Neural cell (in vitro differentiated cells): ENCODE measurements around the gene BABAM2. TPM values are rescaled to one million over a fixed set of nuclear protein-coding genes. Genes with fewer than 3 reads are reported as not detected.

Experiments used
- H2AFZ ChIP-seq: fragments of 200-600, 300-800 bp; sonication (generic), shearing (Covaris generic); 2 replicates; pipeline ENCODE4 v1.6.0; 2014; ENCODE audit warnings: low read depth, mild to moderate bottlenecking, antibody characterized with exemption, low read length, moderate library complexity
- H3F3A ChIP-seq: fragments of 200-600 bp; shearing (Covaris generic); 2 replicates; pipeline ENCODE4 v1.6.1; 2016; ENCODE audit warnings: mild to moderate bottlenecking, moderate library complexity, mixed read lengths, antibody characterized with exemption, low read length; ENCODE audit not compliant: insufficient read depth, poor library complexity, severe bottlenecking
- H3K27ac ChIP-seq: fragments of 200-600, 300-800 bp; sonication (generic), shearing (Covaris generic); 2 replicates; pipeline ENCODE4 v1.5.1; 2014; ENCODE audit warnings: mild to moderate bottlenecking, low read length, moderate library complexity
- H3K27me3 ChIP-seq: fragments of 300-800, 200-600 bp; sonication (generic), shearing (Covaris generic); 2 replicates; pipeline ENCODE4 v1.6.0; 2014; ENCODE audit warnings: mild to moderate bottlenecking, low read depth, low read length, moderate library complexity; ENCODE audit not compliant: insufficient read depth
- H3K36me3 ChIP-seq: fragments of 300-800, 200-600 bp; sonication (generic), shearing (Covaris generic); 2 replicates; pipeline ENCODE4 v1.5.1; 2014; ENCODE audit warnings: mild to moderate bottlenecking, antibody characterized with exemption, low read length, moderate library complexity; ENCODE audit not compliant: insufficient read depth
- H3K4me2 ChIP-seq: fragments of 300-800, 200-600 bp; sonication (generic), shearing (Covaris generic); 2 replicates; pipeline ENCODE4 v1.6.0; 2014; ENCODE audit warnings: mild to moderate bottlenecking, low read length
- H3K4me3 ChIP-seq: fragments of 300-800, 200-600 bp; sonication (generic), shearing (Covaris generic); 2 replicates; pipeline ENCODE4 v1.5.1; 2014; ENCODE audit warnings: mild to moderate bottlenecking, low read length, moderate library complexity
- H3K79me2 ChIP-seq: fragments of 200-600 bp; shearing (Covaris generic); replicated peaks from 2 replicates; pipeline ENCODE4 v1.6.0; 2014; ENCODE audit warnings: mild to moderate bottlenecking, low read length, moderate library complexity; ENCODE audit not compliant: insufficient read depth
- H3K9ac ChIP-seq: fragments of 300-800, 200-600 bp; sonication (generic), shearing (Covaris generic); 2 replicates; pipeline ENCODE4 v1.6.1; 2016; ENCODE audit warnings: mild to moderate bottlenecking, low read length, mixed read lengths
- H3K9me2 ChIP-seq: fragments of 200-600 bp; shearing (Covaris generic); 2 replicates; pipeline ENCODE4 v1.6.1; 2016; ENCODE audit warnings: mild to moderate bottlenecking, low read length, mixed read lengths; ENCODE audit not compliant: insufficient read depth
- H3K9me3 ChIP-seq: fragments of 200-600, 300-800 bp; sonication (generic), shearing (Covaris generic); 2 replicates; pipeline ENCODE4 v1.6.1; 2016; ENCODE audit warnings: mild to moderate bottlenecking, mixed run types, low read length, moderate library complexity, mixed read lengths
- H4K20me1 ChIP-seq: fragments of 200-600 bp; shearing (Covaris generic); 2 replicates; pipeline ENCODE4 v1.6.1; 2016; ENCODE audit warnings: mild to moderate bottlenecking, mixed run types; ENCODE audit not compliant: insufficient read depth
- EP300 ChIP-seq: fragments of 450-650 bp; conservative IDR thresholded peaks from 2 replicates; pipeline ENCODE4 v1.6.1; 2014; ENCODE audit warnings: antibody characterized with exemption, mild to moderate bottlenecking, moderate library complexity; ENCODE audit not compliant: poor library complexity, severe bottlenecking
- EZH2 ChIP-seq: fragments of 200-600, 300-800 bp; shearing (Covaris generic), sonication (generic); IDR thresholded peaks from 2 replicates; pipeline ENCODE4 v1.6.1; 2014; ENCODE audit warnings: antibody characterized with exemption, low read length, borderline replicate concordance, mild to moderate bottlenecking; ENCODE audit not compliant: insufficient read depth, poor library complexity, severe bottlenecking
- MXI1 ChIP-seq: fragments of 450-650 bp; conservative IDR thresholded peaks from 2 replicates; pipeline ENCODE4 v1.6.1; 2014; ENCODE audit warnings: antibody characterized with exemption, mild to moderate bottlenecking; ENCODE audit not compliant: poor library complexity, severe bottlenecking
- POLR2AphosphoS5 ChIP-seq: IDR thresholded peaks from 2 replicates; pipeline ENCODE4 v1.6.1; 2012
- RAD21 ChIP-seq: fragments of 450-650 bp; conservative IDR thresholded peaks from 2 replicates; pipeline ENCODE4 v1.6.1; 2014; ENCODE audit warnings: antibody characterized with exemption, mild to moderate bottlenecking, moderate library complexity
- SMC3 ChIP-seq: fragments of 450-650 bp; conservative IDR thresholded peaks from 2 replicates; pipeline ENCODE4 v1.6.1; 2014; ENCODE audit warnings: antibody characterized with exemption, mild to moderate bottlenecking, moderate library complexity; ENCODE audit not compliant: poor library complexity
- TAF1 ChIP-seq: IDR thresholded peaks from 2 replicates; pipeline ENCODE4 v1.6.1; 2012; ENCODE audit warnings: low read depth
- polyA plus RNA-seq: library from polyadenylated mRNA; depleted of rRNA; stranded (reverse); fragments of >200 nt; gene quantifications from 2 replicates; pipeline ENCODE4 v1.2.3, GENCODE V29; 2014
- TF ChIP-seq, protein P1 (sequence below): IDR thresholded peaks from 2 replicates; pipeline ENCODE4 v1.6.1; 2012; ENCODE audit warnings: borderline replicate concordance
- TF ChIP-seq, protein P2 (sequence below): fragments of 450-650 bp; IDR thresholded peaks from 2 replicates; pipeline ENCODE4 v1.5.1; 2014; ENCODE audit warnings: antibody characterized with exemption, mild to moderate bottlenecking, moderate library complexity; ENCODE audit not compliant: poor library complexity, severe bottlenecking

Gene BABAM2
- polyA plus RNA-seq, 1 donor from 2014 or later, result 15.3 TPM

DNA sequence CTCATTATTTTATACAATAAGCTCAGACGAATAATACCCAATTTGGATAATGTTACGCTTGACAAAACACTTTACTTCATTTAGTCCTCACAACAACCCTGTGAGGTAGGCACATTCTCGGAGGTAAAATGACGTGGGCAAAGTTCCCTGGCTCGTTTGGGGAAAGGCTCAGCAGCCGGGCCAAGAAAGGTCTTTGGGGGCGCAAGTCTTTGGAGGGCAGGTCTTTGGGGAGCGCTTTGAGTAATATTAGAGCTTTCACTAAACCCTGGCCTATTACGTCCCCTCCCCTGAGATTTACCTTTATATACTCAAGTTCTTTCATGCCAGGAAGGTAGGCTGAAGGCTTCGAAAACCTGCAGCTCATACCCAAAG, 769 bp upstream of the BABAM2 start:
- Histone ChIP-seq H3F3A (no peaks in the 10 kb centered on the region), H3K36me3 (no peaks in the 10 kb centered on the region), H4K20me1 (no peaks in the 10 kb centered on the region), H2AFZ (peak overlapping the region; percentile 86), H3K79me2 (peaks cover 12% of the 10 kb centered on the region), H3K9ac (peak overlapping the region; percentile 86), H3K9me2 (no peaks in the 10 kb centered on the region), H3K4me2 (peak overlapping the region; percentile 83), H3K9me3 (no peaks in the 10 kb centered on the region), H3K4me3 (peak overlapping the region; percentile 91), H3K27ac (peak overlapping the region; percentile 98), H3K27me3 (no peaks in the 10 kb centered on the region)
- no peak for TF ChIP-seq EZH2
- TF ChIP-seq MXI1, result no peak
- TF ChIP-seq SMC3, result no peak
- TF ChIP-seq, protein P1, sequence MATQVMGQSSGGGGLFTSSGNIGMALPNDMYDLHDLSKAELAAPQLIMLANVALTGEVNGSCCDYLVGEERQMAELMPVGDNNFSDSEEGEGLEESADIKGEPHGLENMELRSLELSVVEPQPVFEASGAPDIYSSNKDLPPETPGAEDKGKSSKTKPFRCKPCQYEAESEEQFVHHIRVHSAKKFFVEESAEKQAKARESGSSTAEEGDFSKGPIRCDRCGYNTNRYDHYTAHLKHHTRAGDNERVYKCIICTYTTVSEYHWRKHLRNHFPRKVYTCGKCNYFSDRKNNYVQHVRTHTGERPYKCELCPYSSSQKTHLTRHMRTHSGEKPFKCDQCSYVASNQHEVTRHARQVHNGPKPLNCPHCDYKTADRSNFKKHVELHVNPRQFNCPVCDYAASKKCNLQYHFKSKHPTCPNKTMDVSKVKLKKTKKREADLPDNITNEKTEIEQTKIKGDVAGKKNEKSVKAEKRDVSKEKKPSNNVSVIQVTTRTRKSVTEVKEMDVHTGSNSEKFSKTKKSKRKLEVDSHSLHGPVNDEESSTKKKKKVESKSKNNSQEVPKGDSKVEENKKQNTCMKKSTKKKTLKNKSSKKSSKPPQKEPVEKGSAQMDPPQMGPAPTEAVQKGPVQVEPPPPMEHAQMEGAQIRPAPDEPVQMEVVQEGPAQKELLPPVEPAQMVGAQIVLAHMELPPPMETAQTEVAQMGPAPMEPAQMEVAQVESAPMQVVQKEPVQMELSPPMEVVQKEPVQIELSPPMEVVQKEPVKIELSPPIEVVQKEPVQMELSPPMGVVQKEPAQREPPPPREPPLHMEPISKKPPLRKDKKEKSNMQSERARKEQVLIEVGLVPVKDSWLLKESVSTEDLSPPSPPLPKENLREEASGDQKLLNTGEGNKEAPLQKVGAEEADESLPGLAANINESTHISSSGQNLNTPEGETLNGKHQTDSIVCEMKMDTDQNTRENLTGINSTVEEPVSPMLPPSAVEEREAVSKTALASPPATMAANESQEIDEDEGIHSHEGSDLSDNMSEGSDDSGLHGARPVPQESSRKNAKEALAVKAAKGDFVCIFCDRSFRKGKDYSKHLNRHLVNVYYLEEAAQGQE, result no peak
- no peak for TF ChIP-seq TAF1
- TF ChIP-seq, protein P2, sequence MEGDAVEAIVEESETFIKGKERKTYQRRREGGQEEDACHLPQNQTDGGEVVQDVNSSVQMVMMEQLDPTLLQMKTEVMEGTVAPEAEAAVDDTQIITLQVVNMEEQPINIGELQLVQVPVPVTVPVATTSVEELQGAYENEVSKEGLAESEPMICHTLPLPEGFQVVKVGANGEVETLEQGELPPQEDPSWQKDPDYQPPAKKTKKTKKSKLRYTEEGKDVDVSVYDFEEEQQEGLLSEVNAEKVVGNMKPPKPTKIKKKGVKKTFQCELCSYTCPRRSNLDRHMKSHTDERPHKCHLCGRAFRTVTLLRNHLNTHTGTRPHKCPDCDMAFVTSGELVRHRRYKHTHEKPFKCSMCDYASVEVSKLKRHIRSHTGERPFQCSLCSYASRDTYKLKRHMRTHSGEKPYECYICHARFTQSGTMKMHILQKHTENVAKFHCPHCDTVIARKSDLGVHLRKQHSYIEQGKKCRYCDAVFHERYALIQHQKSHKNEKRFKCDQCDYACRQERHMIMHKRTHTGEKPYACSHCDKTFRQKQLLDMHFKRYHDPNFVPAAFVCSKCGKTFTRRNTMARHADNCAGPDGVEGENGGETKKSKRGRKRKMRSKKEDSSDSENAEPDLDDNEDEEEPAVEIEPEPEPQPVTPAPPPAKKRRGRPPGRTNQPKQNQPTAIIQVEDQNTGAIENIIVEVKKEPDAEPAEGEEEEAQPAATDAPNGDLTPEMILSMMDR, result no peak
- TF ChIP-seq RAD21, result no peak
- TF ChIP-seq POLR2AphosphoS5, result no peak

GRCh38 chr2:27890924-27891672, 569 bp downstream of the BABAM2 start:
- Histone ChIP-seq H3K9me3 (no peaks in the 10 kb centered on the region), H4K20me1 (no peaks in the 10 kb centered on the region), H3K36me3 (no peaks in the 10 kb centered on the region), H3K27me3 (no peaks in the 10 kb centered on the region), H3K79me2 (peaks cover 12% of the 10 kb centered on the region), H3K9me2 (no peaks in the 10 kb centered on the region), H3K4me2 (peak overlapping the region; percentile 71), H3F3A (no peaks in the 10 kb centered on the region), H3K4me3 (peak overlapping the region; percentile 91), H3K27ac (peak overlapping the region; percentile 98), H3K9ac (peak overlapping the region; percentile 86), H2AFZ (peak overlapping the region; percentile 93)
- TF ChIP-seq EP300, result peak; percentile 37
- TF ChIP-seq RAD21, result peak; percentile 5
- TF ChIP-seq EZH2, result no peak
